Left forelimb (tissue), 1 donor: ENCODE results near the gene RBMS2.
"Not testable (repeated sequence)": the region's sequence is repeated elsewhere in the genome, so short reads cannot be mapped to it uniquely, and the experiment has no call there.

ENCODE experiments used
- DNase-seq: peaks from one replicate; pipeline ENCODE4 v3.0.0-alpha.2; 2018; ENCODE audit warnings: low spot score

RBMS2 gene

DNA sequence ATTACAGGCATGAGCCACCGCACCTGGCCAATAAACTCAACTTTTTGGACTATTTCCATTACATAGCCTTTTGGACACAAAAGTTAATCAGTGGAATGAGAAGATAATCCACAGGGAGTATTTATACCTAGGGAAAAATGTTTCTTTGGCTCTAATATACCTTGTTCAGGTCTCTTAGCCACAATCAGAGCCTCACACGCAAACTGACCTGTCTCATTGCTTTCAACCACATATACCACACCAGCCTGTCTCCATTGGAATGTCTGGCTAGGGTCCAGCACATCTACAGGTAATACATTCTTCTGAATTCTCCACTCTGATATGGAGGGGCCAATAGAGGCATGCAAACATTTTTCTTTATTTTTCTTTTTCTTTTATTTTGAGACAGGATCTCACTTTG lies 3.8 kb upstream of the RBMS2 start:
- DNase-seq, result no peak

DNA sequence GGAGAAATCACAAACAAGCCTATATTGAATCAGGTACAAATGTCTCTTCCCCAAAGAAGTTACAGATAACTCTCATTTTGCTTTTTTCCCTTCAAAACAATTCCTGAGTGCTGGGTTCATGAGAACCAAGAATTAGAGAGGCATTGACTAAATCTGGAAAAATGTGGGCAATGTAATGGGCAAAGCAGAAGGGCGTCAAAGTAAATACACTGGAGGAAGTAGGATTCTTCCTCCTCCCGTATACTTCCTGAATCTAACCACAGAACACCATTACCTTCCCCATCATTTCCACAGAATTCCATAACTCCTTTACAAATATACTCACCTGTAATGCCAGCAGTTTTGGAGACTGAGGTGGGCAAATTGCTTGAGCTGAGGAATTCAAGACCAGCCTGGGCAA lies 3.0 kb upstream of the RBMS2 start:
- no peak for DNase-seq

DNA sequence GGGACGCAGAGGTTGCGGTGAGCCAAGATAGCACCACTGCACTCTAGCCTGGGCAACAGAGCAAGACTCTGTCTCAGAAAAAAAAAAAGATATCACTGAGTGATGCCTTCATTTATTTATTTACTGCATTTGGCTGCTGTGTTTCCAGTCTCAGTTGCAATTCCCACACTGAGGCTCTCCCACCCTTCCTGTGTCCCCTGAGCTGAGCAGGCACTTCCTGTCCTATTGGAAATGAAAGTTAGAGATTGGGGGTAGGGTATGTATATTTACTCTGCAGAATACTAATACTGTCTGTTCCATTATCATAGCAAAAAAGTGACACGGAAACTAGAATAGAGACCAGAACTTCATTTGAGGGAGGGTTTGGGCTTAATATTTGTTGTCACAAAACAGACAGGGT lies 1.6 kb upstream of the RBMS2 start:
- no peak for DNase-seq

DNA sequence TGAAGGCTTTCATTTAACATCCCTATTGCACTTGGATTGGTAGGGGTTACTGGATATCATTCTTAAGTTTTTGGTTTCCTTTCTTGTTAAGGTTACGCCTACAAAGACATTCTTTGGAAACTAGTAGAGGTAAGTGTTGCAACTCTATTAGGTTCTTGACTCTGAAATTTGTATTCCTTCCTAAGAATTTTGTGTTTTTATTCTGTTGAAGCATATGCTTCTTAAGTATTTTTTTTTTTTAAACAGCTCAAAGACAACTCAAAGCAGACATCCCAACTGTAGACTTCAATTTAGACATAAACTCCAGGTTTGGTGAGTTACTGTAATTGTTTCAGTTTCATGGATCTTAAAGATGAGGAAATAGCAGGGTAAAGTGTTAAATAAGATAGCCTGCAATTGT lies 1.1 kb upstream of the RBMS2 start:
- DNase-seq, result no peak

DNA sequence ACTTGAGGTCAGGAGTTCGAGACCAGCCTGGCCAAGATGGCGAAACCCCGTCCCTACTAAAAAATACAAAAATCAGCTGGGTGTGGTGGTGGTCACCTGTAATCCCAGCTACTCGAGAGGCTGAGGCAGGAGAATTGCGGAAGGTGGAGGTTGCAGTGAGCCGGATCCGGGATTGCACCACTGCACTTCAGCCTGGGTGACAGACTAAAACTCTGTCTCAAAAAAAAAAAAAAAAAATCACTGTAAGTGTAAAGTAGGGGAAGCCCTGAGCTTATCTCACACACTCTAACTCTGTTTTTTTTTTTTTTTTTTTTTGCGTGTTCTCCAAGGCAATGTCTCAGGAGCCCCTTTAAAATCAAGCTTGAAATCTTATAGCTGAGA lies 421 bp upstream of the RBMS2 start:
- no peak for DNase-seq

DNA sequence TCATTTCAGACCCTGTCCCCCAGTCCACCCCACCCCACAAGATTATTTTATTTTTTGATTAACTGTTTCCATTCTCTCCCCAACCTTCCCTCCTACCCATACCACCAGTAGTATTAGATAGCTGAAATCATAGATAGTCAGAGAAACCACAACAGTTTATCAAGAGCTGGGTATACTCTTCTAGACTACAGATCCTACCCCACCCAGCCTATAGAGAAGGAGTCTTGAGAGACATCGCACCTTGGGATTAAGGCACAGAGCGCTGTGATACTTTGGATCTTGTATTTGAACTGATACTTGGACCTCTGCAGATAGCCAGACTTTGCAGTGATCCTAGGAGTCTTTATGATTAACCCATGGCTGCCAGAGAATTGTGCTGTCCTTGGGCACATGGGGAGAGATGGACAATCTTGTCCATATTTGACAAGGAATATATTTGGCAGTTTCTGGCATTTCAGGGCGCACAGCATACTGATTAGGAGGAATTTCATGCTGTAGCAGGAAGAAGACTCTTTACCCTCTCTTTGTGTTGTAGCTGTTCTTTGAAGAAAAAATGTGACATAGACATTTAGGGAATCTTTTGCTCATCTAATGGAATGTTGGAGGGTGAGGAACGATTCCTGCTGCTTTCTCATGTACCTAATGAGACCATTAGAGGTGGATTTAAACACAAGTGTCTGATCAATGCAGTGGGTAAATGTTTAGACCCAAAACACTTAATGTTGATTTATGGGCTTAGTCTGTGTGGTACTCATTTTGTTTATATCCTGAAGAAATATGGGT lies 982 bp downstream of the RBMS2 start:
- no peak for DNase-seq

DNA sequence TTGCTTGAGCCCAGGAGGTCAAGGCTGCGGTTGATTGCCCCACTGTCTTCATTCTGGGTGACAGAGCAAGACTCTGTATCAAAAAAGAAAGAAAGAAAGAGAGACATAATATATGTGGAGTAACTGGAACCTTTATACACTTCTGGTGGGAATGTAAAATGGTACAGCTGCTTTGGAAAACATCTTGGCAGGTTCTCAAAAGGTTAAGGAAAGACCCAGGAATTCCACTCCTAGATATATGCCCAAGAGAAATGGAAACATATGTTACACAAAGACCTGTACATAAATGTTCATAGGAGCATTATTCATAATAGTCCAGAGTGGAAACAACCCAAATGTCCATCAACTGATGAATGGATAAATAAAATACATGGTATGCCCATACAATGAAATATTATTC lies 7.2 kb downstream of the RBMS2 start:
- DNase-seq, result no peak

DNA sequence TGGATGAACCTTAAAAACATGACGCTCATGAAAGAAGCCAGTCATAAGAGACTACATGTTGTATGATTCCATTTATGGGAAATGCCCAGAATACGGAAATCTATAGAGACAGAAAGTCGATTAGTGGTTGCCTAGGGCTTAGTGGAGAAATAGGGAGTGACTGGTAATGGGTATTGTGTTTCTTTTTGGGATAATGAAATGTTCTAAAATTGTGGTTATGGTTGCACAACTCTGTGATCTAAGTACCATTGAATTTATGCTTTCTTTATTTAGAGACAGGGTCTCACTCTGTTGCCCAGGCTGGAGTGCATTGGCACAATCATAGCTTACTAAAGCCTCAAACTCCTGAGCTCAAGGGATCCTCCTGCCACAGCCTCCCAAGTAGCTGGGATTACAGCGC lies 8.0 kb downstream of the RBMS2 start:
- DNase-seq, result no peak

DNA sequence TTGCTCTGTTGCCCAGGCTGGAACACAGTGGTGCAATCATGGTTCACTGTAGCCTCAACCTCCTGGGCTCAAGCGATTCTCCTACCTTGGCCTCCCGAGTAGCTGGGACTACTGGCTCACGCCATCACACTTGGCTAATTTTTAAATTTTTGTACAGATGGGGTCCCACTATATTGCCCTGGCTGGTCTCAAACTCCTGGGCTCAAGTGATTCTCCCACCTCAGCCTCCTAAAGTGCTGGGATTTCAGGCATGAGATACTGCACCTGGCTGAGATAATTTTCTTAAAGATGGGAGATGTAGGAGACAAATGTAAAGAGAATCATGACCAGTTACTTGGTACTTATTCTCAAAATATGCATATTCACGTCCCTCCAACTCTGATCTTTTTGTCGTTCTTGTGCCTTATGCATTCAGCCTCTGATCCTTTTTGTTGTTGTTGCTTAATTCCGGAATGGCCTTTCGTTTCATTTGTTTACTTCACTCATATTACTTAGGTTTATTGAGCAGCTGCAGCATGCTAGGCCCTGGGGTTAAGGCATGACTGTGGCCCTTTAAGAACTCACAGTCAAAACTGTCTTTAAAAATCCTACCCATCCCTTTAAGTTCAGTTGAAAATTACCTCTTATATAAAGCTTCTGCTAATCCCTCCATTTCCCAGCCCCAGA lies 8.9 kb downstream of the RBMS2 start:
- no peak for DNase-seq

DNA sequence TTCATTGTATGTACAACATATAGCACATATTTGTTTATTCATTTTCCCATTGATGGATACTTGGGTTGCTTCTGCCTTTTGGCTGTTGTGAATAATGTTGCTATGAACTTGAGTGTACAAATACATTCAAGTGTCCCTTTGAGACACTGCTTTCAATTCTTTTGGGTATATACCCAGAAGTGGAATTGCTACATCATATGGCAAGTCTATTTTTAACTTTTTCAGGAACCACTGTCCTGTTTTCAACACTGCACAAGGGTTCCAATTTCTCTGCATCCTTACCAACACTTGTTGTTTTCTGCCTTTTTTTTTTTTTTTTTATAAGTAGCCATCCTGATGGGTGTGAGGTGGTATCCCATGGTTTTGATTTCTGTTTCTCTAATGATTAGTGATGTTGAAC lies 15.9 kb downstream of the RBMS2 start:
- no peak for DNase-seq

DNA sequence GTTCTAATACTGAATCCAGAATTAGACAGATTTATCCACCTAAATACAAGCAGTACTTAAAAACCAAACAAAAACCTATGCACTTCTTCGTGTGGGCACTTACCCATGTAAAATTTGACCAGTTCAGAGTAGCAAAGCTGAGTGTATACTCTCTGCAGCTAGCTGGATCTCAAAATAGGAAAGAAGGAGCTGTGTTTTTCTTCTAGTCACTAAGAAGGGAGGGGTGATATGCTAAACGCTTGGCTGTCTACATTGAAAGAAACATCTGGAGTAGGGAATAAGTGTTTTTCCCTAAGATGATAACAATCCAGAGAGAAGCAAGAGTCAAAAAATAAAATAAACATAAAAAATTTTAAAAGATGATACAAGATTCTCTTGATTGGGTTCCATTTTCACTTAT lies 20.0 kb downstream of the RBMS2 start:
- no peak for DNase-seq

DNA sequence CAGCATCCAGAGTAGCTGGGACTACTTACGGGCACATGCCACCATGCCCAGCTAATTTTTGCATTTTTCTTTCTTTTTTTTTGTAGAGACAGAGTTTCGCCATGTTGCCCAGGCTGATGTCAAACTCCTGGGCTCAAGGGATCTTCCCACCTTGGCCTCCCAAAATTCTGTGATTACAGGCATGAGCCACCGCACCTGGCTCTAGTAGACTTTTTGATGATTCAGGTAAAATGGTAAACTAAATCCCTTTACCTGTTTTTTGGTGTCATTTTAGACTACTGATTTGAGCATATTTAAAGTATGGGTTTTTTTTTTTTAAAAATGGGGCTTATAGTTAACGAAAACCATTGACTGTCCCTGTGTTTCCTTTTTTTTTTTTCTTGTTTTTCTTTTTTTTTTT lies 20.5 kb downstream of the RBMS2 start:
- DNase-seq, result no peak

DNA sequence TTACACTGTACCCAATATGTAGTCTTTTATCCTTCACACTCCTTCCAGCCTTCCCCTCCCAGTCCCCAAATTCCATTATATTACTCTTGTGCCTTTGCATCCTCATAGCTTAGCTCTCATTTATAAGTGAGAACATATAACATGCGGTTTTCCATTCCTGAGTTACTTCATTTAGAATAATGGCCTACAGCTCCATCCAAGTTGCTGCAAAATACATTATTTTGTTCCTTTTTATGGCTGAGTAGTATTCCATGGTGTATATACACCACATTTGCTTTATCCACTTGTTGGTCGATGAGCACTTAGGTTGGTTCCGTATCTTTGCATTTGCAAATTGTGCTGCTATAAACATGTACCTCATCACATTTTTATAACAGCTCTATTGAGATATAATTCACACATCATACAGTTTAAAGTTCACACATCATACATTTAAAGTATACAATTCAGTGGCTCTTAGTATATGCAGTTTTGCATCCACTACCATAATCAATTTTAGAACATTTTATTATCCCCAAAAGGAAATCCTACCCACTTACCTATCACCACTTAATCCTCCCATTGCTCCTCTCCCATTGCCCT lies 23.5 kb downstream of the RBMS2 start:
- no peak for DNase-seq

DNA sequence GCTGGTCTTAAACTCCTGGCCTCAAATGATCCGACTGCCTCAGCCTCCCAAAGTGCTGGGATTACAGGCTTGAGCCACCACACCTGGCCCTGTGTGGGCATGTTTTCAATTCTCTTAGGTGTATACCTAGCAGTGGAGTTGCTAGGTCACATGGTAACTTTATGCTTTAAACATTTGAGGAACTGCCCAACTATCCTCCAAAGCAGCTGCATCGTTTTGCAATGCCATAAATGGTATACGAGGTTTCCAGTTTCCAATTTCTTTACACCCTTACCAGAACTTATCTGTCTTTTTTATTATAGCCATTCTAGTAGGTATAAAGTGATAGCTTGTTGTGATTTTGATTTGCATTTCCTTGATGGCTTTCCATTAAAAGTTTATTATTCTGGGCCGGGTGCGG lies 25.1 kb downstream of the RBMS2 start:
- DNase-seq, result no peak

DNA sequence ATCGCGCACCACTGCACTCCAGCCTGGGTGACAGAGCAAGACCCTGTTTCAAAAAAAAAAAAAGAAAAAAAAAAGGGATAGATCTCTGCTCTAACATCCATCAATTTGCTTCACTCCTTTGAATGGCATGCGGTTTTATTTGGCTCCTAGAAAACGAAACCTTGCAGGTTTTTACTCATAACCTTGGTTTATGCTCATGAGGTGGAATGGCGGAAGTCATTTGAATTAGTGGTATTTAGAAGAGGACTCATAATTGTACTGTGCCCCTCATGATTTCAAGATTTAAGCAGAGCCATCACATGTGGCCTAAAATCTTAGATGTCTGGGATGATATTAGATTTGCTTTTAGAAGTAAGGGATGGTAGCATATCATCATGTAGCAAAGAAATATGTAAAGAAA lies 29.4 kb downstream of the RBMS2 start:
- no peak for DNase-seq

DNA sequence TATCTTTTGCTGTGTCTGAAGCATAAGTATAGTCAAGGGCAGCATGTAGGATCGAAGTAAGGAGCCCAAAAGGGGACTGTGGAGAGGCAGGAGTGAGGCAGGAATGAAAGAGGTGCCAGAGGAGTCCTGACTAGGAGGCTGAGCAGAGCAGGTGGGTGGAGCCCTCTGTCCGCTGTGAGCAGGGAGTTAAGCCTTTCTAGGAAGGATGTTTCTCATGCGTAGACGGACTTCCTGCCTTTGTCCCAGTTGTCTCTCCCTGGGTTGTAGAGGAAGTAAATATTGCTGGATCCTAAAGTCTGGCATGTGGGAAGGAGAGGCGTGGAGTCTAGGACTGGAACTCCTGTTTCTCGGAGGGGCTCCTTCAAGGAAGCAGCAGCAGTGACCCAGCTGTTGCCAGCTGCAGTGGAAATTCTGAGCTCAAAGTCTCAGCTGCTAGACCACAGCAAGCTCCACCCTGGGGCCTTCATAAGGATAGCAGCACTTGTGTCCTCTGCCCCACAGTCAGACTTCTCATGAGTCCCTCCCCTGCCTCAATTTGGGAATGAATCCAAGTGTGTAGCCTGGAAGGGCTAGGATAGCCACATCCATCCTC lies 44.0 kb downstream of the RBMS2 start:
- DNase-seq, result peak; percentile 91

DNA sequence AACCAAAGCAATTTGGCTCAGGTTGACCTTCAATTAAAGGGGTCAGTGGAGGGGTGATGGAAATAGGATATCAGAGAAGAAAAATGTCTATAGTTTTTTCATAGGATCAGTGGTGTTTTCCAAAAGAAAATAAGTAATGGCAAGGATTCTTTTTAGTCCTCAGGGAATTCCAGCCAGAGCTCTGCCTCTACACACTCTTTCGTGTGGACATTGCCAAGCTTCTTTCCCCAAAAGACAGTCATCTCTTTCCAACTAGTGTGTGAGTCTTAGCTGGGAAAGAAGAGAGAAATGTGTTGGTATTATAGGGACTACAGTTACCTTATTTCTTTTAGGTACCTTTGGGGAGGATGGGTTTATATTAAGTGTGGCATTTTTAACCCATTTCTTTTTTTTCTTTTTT lies 46.5 kb downstream of the RBMS2 start:
- no peak for DNase-seq

DNA sequence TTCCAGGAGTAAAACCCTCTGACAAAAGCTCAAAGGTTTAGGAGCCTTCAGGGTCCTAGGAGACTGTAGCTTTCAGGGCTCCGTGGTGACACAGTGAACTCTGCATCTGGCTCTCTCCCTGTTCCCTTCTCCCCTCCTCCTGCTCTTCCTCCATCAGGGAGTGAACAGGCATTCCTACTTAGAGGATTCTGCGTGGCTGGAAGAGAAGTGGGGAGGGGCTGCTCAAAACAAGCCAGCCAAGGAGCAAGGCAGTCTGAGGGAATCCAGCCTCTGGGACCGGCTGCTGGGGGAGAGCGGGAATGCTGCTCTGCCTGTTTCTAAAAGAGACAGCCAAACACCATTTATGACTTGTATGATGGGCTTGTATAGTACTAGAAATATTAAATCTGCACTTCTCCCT lies 49.5 kb downstream of the RBMS2 start:
- DNase-seq, result peak; percentile 77

DNA sequence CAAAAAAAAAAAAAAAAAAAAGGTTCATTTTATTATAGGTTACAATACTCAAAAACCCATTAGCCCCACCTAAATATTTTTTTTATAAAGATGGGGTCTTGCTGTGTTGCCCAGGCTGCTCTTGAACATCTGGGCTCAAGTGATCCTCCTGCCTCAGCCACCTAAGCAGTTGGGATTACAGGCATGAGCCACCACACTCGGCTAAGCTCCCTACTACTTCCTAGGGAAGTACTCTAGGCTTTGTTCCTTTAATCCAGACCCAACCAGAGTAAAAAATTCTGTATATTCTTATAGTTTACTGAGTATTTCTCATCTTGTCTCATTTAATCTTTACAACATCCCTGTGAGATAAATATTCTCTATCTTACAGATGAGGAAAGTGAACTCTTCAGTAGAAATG lies 50.7 kb downstream of the RBMS2 start:
- no peak for DNase-seq

DNA sequence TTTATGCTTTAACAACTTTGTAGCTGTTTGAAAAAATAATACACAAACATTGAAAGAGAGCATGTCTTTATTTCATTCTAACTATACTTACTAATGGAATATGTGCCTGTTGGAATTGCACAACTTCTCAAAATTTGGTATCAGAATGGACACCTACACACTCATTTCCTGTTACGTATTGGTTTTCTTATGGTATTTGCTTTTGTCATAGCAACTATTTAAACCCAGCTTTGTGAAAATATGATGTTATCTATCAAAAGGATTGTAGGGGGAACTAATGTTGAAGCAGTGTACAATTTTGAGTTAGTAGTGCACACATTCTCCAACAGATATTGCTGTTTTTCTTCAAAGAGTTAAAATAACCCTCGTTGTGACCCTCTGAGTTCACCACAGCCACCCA lies 52.6 kb downstream of the RBMS2 start:
- no peak for DNase-seq

DNA sequence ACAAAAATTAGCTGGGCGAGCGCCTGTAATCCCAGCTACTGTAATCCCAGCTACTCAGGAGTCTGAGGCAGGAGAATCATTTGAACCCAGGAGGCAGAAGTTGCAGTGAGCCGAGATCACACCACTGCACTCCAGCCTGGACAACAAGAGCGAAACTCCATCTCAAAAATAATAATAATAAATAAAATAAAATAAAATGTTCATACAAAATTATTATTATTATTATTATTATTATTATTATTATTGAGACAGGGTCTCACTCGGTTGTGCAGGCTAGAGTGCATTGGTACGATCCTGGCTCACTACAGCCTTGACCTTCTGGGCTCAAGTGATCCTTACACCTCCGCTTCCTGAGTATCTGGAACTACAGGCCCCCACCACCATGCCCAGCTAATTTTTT lies 55.6 kb downstream of the RBMS2 start:
- DNase-seq, result not testable (repeated sequence)

DNA sequence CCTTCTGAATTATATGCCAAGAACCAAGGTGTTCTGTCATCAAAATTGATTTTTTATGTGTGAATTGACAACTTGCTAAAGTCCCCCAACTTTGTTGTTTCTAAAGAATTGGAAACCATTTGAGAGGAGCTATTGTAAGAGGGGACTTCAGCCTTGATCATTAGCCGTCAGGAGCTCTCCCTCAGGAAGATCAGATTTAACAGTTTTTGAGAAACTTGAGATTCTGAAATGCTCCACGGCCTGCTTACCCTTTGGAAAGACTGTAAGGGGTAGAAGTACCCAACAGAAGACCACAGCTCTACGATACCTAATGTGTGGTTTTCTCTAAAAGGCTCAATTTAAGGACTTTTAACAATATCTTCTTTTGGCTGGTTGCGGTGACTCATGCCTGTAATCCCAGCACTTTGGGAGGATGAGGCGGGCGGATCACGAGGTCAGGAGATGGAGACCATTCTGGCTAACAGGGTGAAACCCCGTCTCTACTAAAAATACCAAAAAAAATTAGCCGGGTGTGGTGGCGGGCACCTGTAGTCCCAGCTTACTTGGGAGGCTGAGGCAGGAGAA lies 57.4 kb downstream of the RBMS2 start:
- DNase-seq, result no peak
